GM19238 (cell line): Measurements from ENCODE around the gene TAF11L2.
"Not testable (repeated sequence)": the region's sequence is repeated elsewhere in the genome, so short reads cannot be mapped to it uniquely, and the experiment has no call there.

Source experiments
- DNase-seq: peaks from one replicate; pipeline ENCODE4 v3.0.0; 2011; ENCODE audit warnings: low spot score; ENCODE audit not compliant: insufficient read length

TAF11L2 gene

GRCh38 chr5:17497931-17498330 is at the start of gene TAF11L2:
TSS of gene TAF11L2 (plus strand) at chr5:17498231.
- DNase-seq, result not testable (repeated sequence)

GRCh38 chr5:17448877-17449276 is 49.2 kb upstream of the TAF11L2 start:
- no peak for DNase-seq

GRCh38 chr5:17452936-17453335 is 45.1 kb upstream of the TAF11L2 start:
- no peak for DNase-seq

GRCh38 chr5:17455942-17456341 is 42.1 kb upstream of the TAF11L2 start:
- DNase-seq, result no peak

- no peak for DNase-seq
Measured at GRCh38 chr5:17461793-17462192, 36.2 kb upstream of the TAF11L2 start.

GRCh38 chr5:17463653-17464052 is 34.4 kb upstream of the TAF11L2 start:
- no peak for DNase-seq

GRCh38 chr5:17470064-17470463 is 28.0 kb upstream of the TAF11L2 start:
- no peak for DNase-seq

GRCh38 chr5:17475064-17475463 is 23.0 kb upstream of the TAF11L2 start:
- not testable (repeated sequence) for DNase-seq

GRCh38 chr5:17477043-17477442 is 21.0 kb upstream of the TAF11L2 start:
- no peak for DNase-seq

- no peak for DNase-seq
Measured at GRCh38 chr5:17477573-17478265, 20.3 kb upstream of the TAF11L2 start.

GRCh38 chr5:17481378-17481777 is 16.7 kb upstream of the TAF11L2 start:
- DNase-seq, result no peak

- no peak for DNase-seq
Measured at GRCh38 chr5:17482790-17483189, 15.2 kb upstream of the TAF11L2 start.

GRCh38 chr5:17486464-17487173 is 11.4 kb upstream of the TAF11L2 start:
- DNase-seq, result not testable (repeated sequence)

- no peak for DNase-seq
Measured at GRCh38 chr5:17487174-17487512, 10.9 kb upstream of the TAF11L2 start.

GRCh38 chr5:17491257-17491656 is 6.8 kb upstream of the TAF11L2 start:
- not testable (repeated sequence) for DNase-seq

GRCh38 chr5:17492770-17493169 is 5.3 kb upstream of the TAF11L2 start:
- no peak for DNase-seq

- DNase-seq, result no peak
Measured at GRCh38 chr5:17497446-17497845, 585 bp upstream of the TAF11L2 start.

- DNase-seq, result no peak
Measured at GRCh38 chr5:17511775-17512325, 13.8 kb downstream of the TAF11L2 start.

- not testable (repeated sequence) for DNase-seq
Measured at GRCh38 chr5:17517526-17517925, 19.5 kb downstream of the TAF11L2 start.

- DNase-seq, result not testable (repeated sequence)
Measured at GRCh38 chr5:17518067-17518466, 20.0 kb downstream of the TAF11L2 start, which contains the start of gene TAF11L3. TSS of gene TAF11L3 (plus strand) at chr5:17518367.

GRCh38 chr5:17519508-17519907 is 21.5 kb downstream of the TAF11L2 start:
- DNase-seq, result not testable (repeated sequence)

GRCh38 chr5:17521501-17521900 is 23.5 kb downstream of the TAF11L2 start, which contains the start of gene TAF11L4:
TSS of gene TAF11L4 (plus strand) at chr5:17521801.
- DNase-seq, result not testable (repeated sequence)
